ENCODE measurements around the gene MRPS34. TPM values are rescaled to one million over a fixed set of nuclear protein-coding genes. Genes with fewer than 3 reads are reported as not detected.
"Not testable (repeated sequence)": the region's sequence is repeated elsewhere in the genome, so short reads cannot be mapped to it uniquely, and the experiment has no call there.

The MRPS34 gene
- polyA plus RNA-seq, 5 donors = 51.5 to 82.1 (median 57.4) TPM

- DNase-seq = no peak
Observed at GRCh38 chr16:1758923-1759322, 14.0 kb downstream of the MRPS34 start.

GRCh38 chr16:1757714-1758461 is 15.0 kb downstream of the MRPS34 start:
- DNase-seq = no peak

GRCh38 chr16:1754204-1754603 is 18.7 kb downstream of the MRPS34 start:
- no peak for DNase-seq

GRCh38 chr16:1752853-1753252 is 20.1 kb downstream of the MRPS34 start:
- no peak for DNase-seq

GRCh38 chr16:1751946-1752345 is 21.0 kb downstream of the MRPS34 start:
- DNase-seq = no peak

GRCh38 chr16:1749152-1750117 is 23.5 kb downstream of the MRPS34 start:
- no peak for DNase-seq

GRCh38 chr16:1747934-1748333 is 25.0 kb downstream of the MRPS34 start:
- no peak for DNase-seq

- DNase-seq = no peak
Observed at GRCh38 chr16:1746693-1747195, 26.2 kb downstream of the MRPS34 start.

- no peak for DNase-seq
Observed at GRCh38 chr16:1745900-1746692, 26.8 kb downstream of the MRPS34 start.

GRCh38 chr16:1745181-1745899 is 27.6 kb downstream of the MRPS34 start:
- no peak for DNase-seq

GRCh38 chr16:1744338-1744840 is 28.5 kb downstream of the MRPS34 start:
- DNase-seq = no peak

- no peak for DNase-seq
Observed at GRCh38 chr16:1743376-1744337, 29.3 kb downstream of the MRPS34 start.

- DNase-seq = no peak
Observed at GRCh38 chr16:1741553-1742165, 31.3 kb downstream of the MRPS34 start.

- no peak for DNase-seq
Observed at GRCh38 chr16:1740781-1741490, 32.0 kb downstream of the MRPS34 start.

GRCh38 chr16:1740234-1740633 is 32.7 kb downstream of the MRPS34 start:
- DNase-seq = no peak

GRCh38 chr16:1734816-1735215 is 38.1 kb downstream of the MRPS34 start:
- DNase-seq = no peak

- DNase-seq = no peak
Observed at GRCh38 chr16:1734123-1734522, 38.8 kb downstream of the MRPS34 start.

- not testable (repeated sequence) for DNase-seq
Observed at GRCh38 chr16:1732551-1732987, 40.4 kb downstream of the MRPS34 start.
